K562 (cell line): Measurements from ENCODE around the gene PCK2. TPM values are rescaled to one million over a fixed set of nuclear protein-coding genes. Genes with fewer than 3 reads are reported as not detected.

Experiments
- CAMTA2 ChIP-seq: fragments of 250-450 bp; sonication (Bioruptor Pico); conservative IDR thresholded peaks from 2 replicates; pipeline ENCODE4 v1.5.1; 2022
- CREB1 ChIP-seq, 2 experiments: sonication (generic) in 1 of 2; formaldehyde crosslinking in 1 of 2; IDR thresholded peaks; 2 replicates each; pipeline versions ENCODE4 v1.6.1 to v1.8.0; 2012 to 2022; ENCODE audit warnings: inconsistent platforms in 1 of 2, mild to moderate bottlenecking in 1 of 2, missing genetic modification reagents in 1 of 2, moderate library complexity in 1 of 2
- HNRNPK ChIP-seq: fragments of 200-400 bp; formaldehyde crosslinking; IDR thresholded peaks from one replicate; pipeline ENCODE4 v1.6.1; 2018; ENCODE audit warnings: mild to moderate bottlenecking, low read depth, low read length; ENCODE audit not compliant: poor library complexity, severe bottlenecking
- KDM5B ChIP-seq: fragments of 200-600 bp; sonication (generic); IDR thresholded peaks from 2 replicates; pipeline ENCODE4 v1.6.1; 2012; ENCODE audit warnings: low read depth, mild to moderate bottlenecking, moderate library complexity, low read length, control low read depth, inconsistent platforms; ENCODE audit not compliant: insufficient replicate concordance
- KLF13 ChIP-seq: fragments of 450-650 bp; IDR thresholded peaks from 2 replicates; pipeline ENCODE4 v1.6.1; 2016; ENCODE audit warnings: missing genetic modification characterization, low read depth, mild to moderate bottlenecking, missing compliant biosample characterization, moderate library complexity, borderline replicate concordance
- MITF ChIP-seq: IDR thresholded peaks from 2 replicates; pipeline ENCODE4 v1.6.1; 2014; ENCODE audit warnings: antibody characterized with exemption
- MLX ChIP-seq, 2 experiments: fragments of 450-650 bp in 1 of 2; sonication (generic) in 1 of 2; formaldehyde crosslinking; conservative IDR thresholded peaks; 2 replicates each; pipeline versions ENCODE4 v1.4.0 to v1.8.1; 2020 to 2022; ENCODE audit warnings: mild to moderate bottlenecking in 1 of 2, missing genetic modification reagents in 1 of 2
- PHB2 ChIP-seq: fragments of 450-650 bp; IDR thresholded peaks from 2 replicates; pipeline ENCODE4 v1.6.1; 2017; ENCODE audit warnings: low read depth
- PHF21A ChIP-seq: fragments of 450-650 bp; IDR thresholded peaks from 2 replicates; pipeline ENCODE4 v1.6.1; 2017; ENCODE audit warnings: low read depth, borderline replicate concordance
- SNRNP70 ChIP-seq: fragments of 200-400 bp; formaldehyde crosslinking; optimal IDR thresholded peaks from 2 replicates; pipeline ENCODE3; 2017; ENCODE audit warnings: low read depth, low read length
- SREBF2 ChIP-seq: sonication (generic); formaldehyde crosslinking; IDR thresholded peaks from 2 replicates; pipeline ENCODE4 v1.4.0; 2020; ENCODE audit warnings: mild to moderate bottlenecking, missing genetic modification reagents
- STAT5A ChIP-seq: IDR thresholded peaks from 2 replicates; pipeline ENCODE4 v1.6.1; 2012; ENCODE audit warnings: low read length, inconsistent platforms, borderline replicate concordance
- TCF15 ChIP-seq: fragments of 250-450 bp; sonication (Bioruptor Pico); IDR thresholded peaks from 2 replicates; pipeline ENCODE4 v1.8.0; 2022; ENCODE audit warnings: moderate library complexity, mild to moderate bottlenecking, inconsistent platforms
- TCFL5 ChIP-seq: fragments of 250-450 bp; sonication (Bioruptor Pico); conservative IDR thresholded peaks from 2 replicates; pipeline ENCODE4 v1.6.1; 2021; ENCODE audit warnings: mild to moderate bottlenecking, moderate library complexity, matching md5 sums
- YY1 ChIP-seq, 3 experiments: IDR thresholded peaks; 2 replicates each; pipeline ENCODE4 v1.6.1; 2011; ENCODE audit warnings: low read length in 2 of 3, mild to moderate bottlenecking in 2 of 3, moderate library complexity in 2 of 3, borderline replicate concordance in 1 of 3, control low read depth in 1 of 3, low read depth in 1 of 3; ENCODE audit not compliant: insufficient read depth in 3 of 3, insufficient replicate concordance in 2 of 3, control insufficient read depth in 1 of 3, insufficient read length in 1 of 3; ENCODE audit errors: extremely low read depth in 1 of 3
- polyA plus RNA-seq, 8 experiments: library from polyadenylated mRNA; depleted of rRNA in 4 of 8; stranded (reverse) in 5 of 8; unstranded in 3 of 8; fragments of >200 nt; fragmentation: Nextera tagmentation in 2 of 8; fragmentation: Illumina TruSeq in 1 of 8; extraction: Ambion mirVana in 2 of 8; extraction: Trizol in 1 of 8; gene quantifications; 2 replicates each; pipeline versions ENCODE4 v1.2.1 to v1.2.3, GENCODE V29; 2011 to 2014; ENCODE audit warnings: inconsistent platforms in 1 of 8, missing spikeins in 1 of 8
- total RNA-seq, 7 experiments: library from RNA; depleted of rRNA in 6 of 7; stranded (reverse); fragments of >200 nt in 6 of 7; fragmentation: Illumina TruSeq in 2 of 7; extraction: Trizol in 2 of 7; gene quantifications; 2 replicates each; pipeline versions ENCODE4 v1.2.1 to v1.2.3, GENCODE V29; 2011 to 2021; ENCODE audit warnings: low replicate concordance in 1 of 7
- TF ChIP-seq, protein P1 (sequence below): fragments of 250-450 bp; sonication (Bioruptor Pico); IDR thresholded peaks from 2 replicates; pipeline ENCODE4 v1.4.0; 2020; ENCODE audit warnings: mild to moderate bottlenecking, moderate library complexity
- TF ChIP-seq, protein P2 (sequence below): fragments of 450-650 bp; IDR thresholded peaks from 2 replicates; pipeline ENCODE4 v1.6.1; 2014; ENCODE audit warnings: low read depth, mild to moderate bottlenecking, moderate library complexity, borderline replicate concordance
- TF ChIP-seq, protein P3 (sequence below), 2 experiments: fragments of 450-650 bp in 1 of 2; sonication (generic) in 1 of 2; formaldehyde crosslinking in 1 of 2; IDR thresholded peaks in 1 of 2; conservative IDR thresholded peaks in 1 of 2; 2 replicates each; pipeline versions ENCODE4 v1.6.1 to v1.8.1; 2016 to 2023; ENCODE audit warnings: mild to moderate bottlenecking in 2 of 2, moderate library complexity in 2 of 2, inconsistent platforms in 1 of 2, missing genetic modification reagents in 1 of 2

The PCK2 gene
- total and polyA plus RNA-seq, 9 of the 15 experiments (the other 6 are each of a cell fraction or from before 2014, with no cell fraction given), result 3.3 to 60.9 (median 30.4) TPM

- TF ChIP-seq KLF13 (tag) (no peak), SREBF2 (CRISPR knock-in tag) (no peak), MITF (no peak), TCFL5 (CRISPR knock-in tag) (no peak), SNRNP70 (no peak), STAT5A (no peak), MLX (CRISPR knock-in tag; conservative IDR thresholded peaks at IDR 0.05) (no peak), TCF15 (no peak), KDM5B (peak; percentile 58), CAMTA2 (CRISPR knock-in tag) (no peak), PHF21A (no peak), PHB2 (no peak), YY1 (IDR thresholded peaks at IDR 0.05; ENCODE audit: borderline replicate concordance in 1 of 3, control insufficient read depth in 1 of 3, extremely low read depth in 1 of 3, insufficient read depth in 3 of 3, insufficient read length in 1 of 3, insufficient replicate concordance in 2 of 3, low read depth in 1 of 3, low read length in 2 of 3) (peak in 2 of 3 experiments; percentile 9 to 42), HNRNPK (no peak), CREB1 (IDR thresholded peaks at IDR 0.05) (peak; percentile 26; the same call in 1 of the 2 replicates), CREB1 (CRISPR knock-in tag; IDR thresholded peaks at IDR 0.05) (no peak)
- TF ChIP-seq, protein P1, sequence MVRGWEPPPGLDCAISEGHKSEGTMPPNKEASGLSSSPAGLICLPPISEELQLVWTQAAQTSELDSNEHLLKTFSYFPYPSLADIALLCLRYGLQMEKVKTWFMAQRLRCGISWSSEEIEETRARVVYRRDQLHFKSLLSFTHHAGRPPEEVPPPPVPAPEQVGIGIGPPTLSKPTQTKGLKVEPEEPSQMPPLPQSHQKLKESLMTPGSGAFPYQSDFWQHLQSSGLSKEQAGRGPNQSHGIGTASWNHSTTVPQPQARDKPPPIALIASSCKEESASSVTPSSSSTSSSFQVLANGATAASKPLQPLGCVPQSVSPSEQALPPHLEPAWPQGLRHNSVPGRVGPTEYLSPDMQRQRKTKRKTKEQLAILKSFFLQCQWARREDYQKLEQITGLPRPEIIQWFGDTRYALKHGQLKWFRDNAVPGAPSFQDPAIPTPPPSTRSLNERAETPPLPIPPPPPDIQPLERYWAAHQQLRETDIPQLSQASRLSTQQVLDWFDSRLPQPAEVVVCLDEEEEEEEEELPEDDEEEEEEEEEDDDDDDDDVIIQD (CRISPR knock-in tag), result no peak
- TF ChIP-seq, protein P2, sequence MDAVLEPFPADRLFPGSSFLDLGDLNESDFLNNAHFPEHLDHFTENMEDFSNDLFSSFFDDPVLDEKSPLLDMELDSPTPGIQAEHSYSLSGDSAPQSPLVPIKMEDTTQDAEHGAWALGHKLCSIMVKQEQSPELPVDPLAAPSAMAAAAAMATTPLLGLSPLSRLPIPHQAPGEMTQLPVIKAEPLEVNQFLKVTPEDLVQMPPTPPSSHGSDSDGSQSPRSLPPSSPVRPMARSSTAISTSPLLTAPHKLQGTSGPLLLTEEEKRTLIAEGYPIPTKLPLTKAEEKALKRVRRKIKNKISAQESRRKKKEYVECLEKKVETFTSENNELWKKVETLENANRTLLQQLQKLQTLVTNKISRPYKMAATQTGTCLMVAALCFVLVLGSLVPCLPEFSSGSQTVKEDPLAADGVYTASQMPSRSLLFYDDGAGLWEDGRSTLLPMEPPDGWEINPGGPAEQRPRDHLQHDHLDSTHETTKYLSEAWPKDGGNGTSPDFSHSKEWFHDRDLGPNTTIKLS, result peak; percentile 53; the same call in 1 of the 2 replicates
- TF ChIP-seq, protein P3, sequence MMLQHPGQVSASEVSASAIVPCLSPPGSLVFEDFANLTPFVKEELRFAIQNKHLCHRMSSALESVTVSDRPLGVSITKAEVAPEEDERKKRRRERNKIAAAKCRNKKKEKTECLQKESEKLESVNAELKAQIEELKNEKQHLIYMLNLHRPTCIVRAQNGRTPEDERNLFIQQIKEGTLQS (IDR thresholded peaks at IDR 0.05), result peak; percentile 45; the same call in 1 of the 2 replicates
- TF ChIP-seq, protein P3 (CRISPR knock-in tag; conservative IDR thresholded peaks at IDR 0.05), result no peak
These were observed 19.9 kb downstream of the PCK2 start (continued) for GRCh38 chr14:24113801-24114531.
